Measurements from ENCODE around the gene MAD1L1. TPM values are rescaled to one million over a fixed set of nuclear protein-coding genes. Genes with fewer than 3 reads are reported as not detected.

MAD1L1 gene
- total and polyA plus RNA-seq, 4 donors = 43.0 to 54.9 (median 49.9) TPM

GRCh38 chr7:2158331-2159175, 74.2 kb downstream of the MAD1L1 start:
- ATAC-seq (ENCODE audit: insufficient read depth, low FRiP score) (no peak), DNase-seq (no peak)
- Histone ChIP-seq H3K27ac (ENCODE audit: low read depth in 1 of 2, low read length in 1 of 2) (peak overlapping the region in 1 of 2 donors; percentile 70), H3K9ac (ENCODE audit: insufficient read depth in 1 of 2, low read length in 2 of 2) (no peak overlapping the region), H3K9me3 (ENCODE audit: control insufficient read depth in 4 of 4, insufficient read depth in 3 of 4, low read length in 3 of 4) (no peaks in the 10 kb centered on the region), H3K36me3 (ENCODE audit: control insufficient read depth in 4 of 4, insufficient read depth in 4 of 4, low read length in 4 of 4) (peaks cover 0 to 2% (median 0%) of the 10 kb centered on the region in 4 donors), H3K27me3 (ENCODE audit: control insufficient read depth in 3 of 3, insufficient read depth in 3 of 3, low read length in 2 of 3) (peaks cover 0 to 5% (median 0%) of the 10 kb centered on the region in 3 donors), H3K4me3 (no peak overlapping the region), H3K4me1 (ENCODE audit: control insufficient read depth in 5 of 5, insufficient read depth in 5 of 5, low read length in 5 of 5) (peaks cover 6 to 26% (median 14%) of the 10 kb centered on the region in 5 donors)
- no peak for TF ChIP-seq CTCF (IDR thresholded peaks at IDR 0.05; ENCODE audit: control extremely low read depth, extremely low read depth)
- 89 to 93% methylated on average over 13 of the region's 13 CpGs for WGBS, 2 donors

- Histone ChIP-seq H3K9ac (ENCODE audit: insufficient read depth in 1 of 2, low read length in 2 of 2) (peak overlapping the region in 1 of 2 donors; percentile 38), H3K27me3 (ENCODE audit: control insufficient read depth in 3 of 3, insufficient read depth in 3 of 3, low read length in 2 of 3) (peaks cover 0 to 12% (median 0%) of the 10 kb centered on the region in 3 donors), H3K4me1 (ENCODE audit: control insufficient read depth in 5 of 5, insufficient read depth in 5 of 5, low read length in 5 of 5) (peaks cover 5 to 22% (median 14%) of the 10 kb centered on the region in 5 donors), H3K27ac (ENCODE audit: low read depth in 1 of 2, low read length in 1 of 2) (peak overlapping the region; percentile 17 to 70), H3K9me3 (ENCODE audit: control insufficient read depth in 4 of 4, insufficient read depth in 3 of 4, low read length in 3 of 4) (no peaks in the 10 kb centered on the region), H3K4me3 (no peak overlapping the region), H3K36me3 (ENCODE audit: control insufficient read depth in 4 of 4, insufficient read depth in 4 of 4, low read length in 4 of 4) (peaks cover 0 to 2% (median 0%) of the 10 kb centered on the region in 4 donors)
- DNase-seq = peak; percentile 86 to 96 (median 96)
- WGBS, 2 donors = 56 to 77% methylated on average over 19 of the region's 19 CpGs
- peak; percentile 90 for ATAC-seq (ENCODE audit: insufficient read depth, low FRiP score)
- TF ChIP-seq CTCF (IDR thresholded peaks at IDR 0.05; ENCODE audit: control extremely low read depth, extremely low read depth) = no peak
Observed at GRCh38 chr7:2157473-2158279, 75.1 kb downstream of the MAD1L1 start.

- no peak overlapping the region for H3K9ac ChIP-seq (ENCODE audit: insufficient read depth in 1 of 2, low read length in 2 of 2)
- peaks cover 5 to 20% (median 14%) of the 10 kb centered on the region in 5 donors for H3K4me1 ChIP-seq (ENCODE audit: control insufficient read depth in 5 of 5, insufficient read depth in 5 of 5, low read length in 5 of 5)
- H3K36me3 ChIP-seq (ENCODE audit: control insufficient read depth in 4 of 4, insufficient read depth in 4 of 4, low read length in 4 of 4) = peaks cover 0 to 2% (median 0%) of the 10 kb centered on the region in 4 donors
- DNase-seq = no peak
- H3K9me3 ChIP-seq (ENCODE audit: control insufficient read depth in 4 of 4, insufficient read depth in 3 of 4, low read length in 3 of 4) = no peaks in the 10 kb centered on the region
- H3K27ac ChIP-seq (ENCODE audit: low read depth in 1 of 2, low read length in 1 of 2) = peak overlapping the region; percentile 17 to 62
- WGBS, 2 donors = 80 to 91% methylated on average over 15 of the region's 15 CpGs
- no peak for ATAC-seq (ENCODE audit: insufficient read depth, low FRiP score)
- peaks cover 0 to 17% (median 0%) of the 10 kb centered on the region in 3 donors for H3K27me3 ChIP-seq (ENCODE audit: control insufficient read depth in 3 of 3, insufficient read depth in 3 of 3, low read length in 2 of 3)
- no peak overlapping the region for H3K4me3 ChIP-seq
- TF ChIP-seq CTCF (IDR thresholded peaks at IDR 0.05; ENCODE audit: control extremely low read depth, extremely low read depth) = no peak
Observed at GRCh38 chr7:2156756-2157472, 75.8 kb downstream of the MAD1L1 start.
